Melanocyte of skin (primary cell): ENCODE results near the gene RACGAP1. TPM values are rescaled to one million over a fixed set of nuclear protein-coding genes. Genes with fewer than 3 reads are reported as not detected.

Experiments
- total RNA-seq, 2 donors: library from RNA; depleted of rRNA; stranded (reverse); fragments of >200 nt; gene quantifications; 2 replicates each; pipeline ENCODE4 v1.2.3, GENCODE V29; 2012

Gene RACGAP1
- 100 to 1,000 TPM in 1 of 2 donors, 10 to 100 TPM in 1; 63.3 to 110 TPM for total RNA-seq

DNA sequence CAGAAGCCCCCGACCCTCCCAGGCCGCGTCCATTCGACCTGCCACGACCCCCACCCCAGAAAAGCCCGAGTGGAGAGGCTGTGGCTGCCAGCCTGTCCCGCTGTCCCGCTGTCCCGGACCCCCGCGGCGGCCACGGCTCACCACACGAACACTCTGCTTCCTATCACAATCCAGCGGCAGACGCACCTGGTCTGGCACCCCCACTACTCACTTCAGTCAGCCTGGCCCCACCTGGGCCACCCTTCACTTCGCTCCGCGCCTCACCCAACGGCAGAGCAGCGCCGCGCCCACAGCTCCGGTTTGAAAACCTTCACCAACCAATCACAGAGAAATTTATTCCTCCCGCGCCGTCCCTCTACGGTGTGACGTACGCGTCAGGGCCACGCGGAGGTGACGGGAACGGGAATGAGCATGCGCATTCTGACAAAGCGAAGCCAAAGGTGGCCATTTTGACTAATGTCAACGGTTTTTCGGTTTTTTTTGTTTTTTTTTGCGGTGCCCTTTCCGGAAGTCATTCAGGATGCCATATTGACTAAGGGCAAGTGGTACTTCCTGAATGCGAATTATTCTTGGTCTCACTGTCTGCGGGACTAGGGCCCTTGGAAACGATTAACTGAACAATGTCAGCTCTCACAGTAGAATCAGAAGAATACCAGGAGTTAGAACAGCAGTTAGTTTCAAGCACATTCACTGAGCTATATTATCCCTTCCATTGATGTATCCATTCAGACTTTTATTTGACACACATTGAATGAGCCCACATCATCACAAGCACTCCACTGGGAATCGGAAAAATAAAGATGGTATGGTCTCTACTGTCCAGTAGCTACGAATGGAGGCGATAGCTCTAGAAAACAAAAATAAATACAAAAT is at the start of gene RACGAP1:
Gene RACGAP1, minus strand, starts transcription at position 308 of the 873 bp plus-strand sequence. CDS start 8,779 bp downstream, outside the sequence.

DNA sequence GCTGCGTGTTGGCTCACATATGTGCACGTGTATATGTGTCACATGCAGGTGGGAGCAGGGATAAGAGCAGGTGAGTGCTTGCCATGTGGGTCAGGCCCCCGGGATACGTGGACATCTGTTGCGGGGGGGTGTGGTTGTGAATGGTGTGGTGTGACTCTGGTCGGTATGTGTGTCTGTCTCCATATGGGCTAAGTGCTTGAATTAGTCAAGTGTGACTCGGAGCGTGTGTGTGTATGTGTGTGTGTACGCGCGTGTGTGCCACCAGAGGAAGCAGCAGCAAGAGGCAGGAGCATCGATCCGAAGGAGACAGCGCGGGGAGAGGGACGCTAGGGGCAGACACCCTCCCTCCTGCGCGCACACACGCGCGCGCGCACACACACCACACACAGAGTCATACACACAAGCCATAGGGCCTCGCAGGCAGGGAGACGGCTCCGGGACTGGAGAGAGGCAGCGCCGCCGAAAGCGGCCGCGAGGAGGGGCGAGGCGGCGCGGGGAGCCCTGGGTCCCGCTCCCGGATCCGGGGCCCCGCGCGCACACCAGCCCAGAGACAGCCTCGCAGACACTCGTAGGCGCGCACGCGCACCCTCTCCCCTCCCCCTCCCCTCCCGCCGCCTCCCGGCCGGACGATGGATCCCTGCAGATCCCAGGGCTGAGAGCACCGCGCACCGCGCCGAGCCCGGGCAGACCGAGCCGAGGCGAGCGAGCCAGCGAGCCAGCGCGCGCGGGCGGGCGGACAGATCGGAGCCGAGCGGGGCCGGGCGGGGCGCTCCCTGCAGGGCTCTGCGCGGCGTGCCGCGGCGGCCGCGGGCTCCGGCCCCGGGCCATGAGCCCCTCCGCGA is 31.9 kb upstream of the RACGAP1 start, which contains the start of gene ASIC1:
Gene ASIC1, plus strand, starts transcription at position 597 of the 842 bp plus-strand sequence. CDS start 1,171 bp downstream, outside the sequence.

GRCh38 chr12:49972641-49973360 is 52.5 kb downstream of the RACGAP1 start, which contains the start of gene AQP6:
Gene AQP6, plus strand, starts transcription at chr12:49972947. Its CDS starts 227 bp downstream, at chr12:49973174.

GRCh38 chr12:49961111-49961922 is 64.0 kb downstream of the RACGAP1 start, which contains the start of gene AQP5:
Gene AQP5, plus strand, starts transcription at chr12:49961872. Its CDS starts 146 bp downstream, at chr12:49962018.

DNA sequence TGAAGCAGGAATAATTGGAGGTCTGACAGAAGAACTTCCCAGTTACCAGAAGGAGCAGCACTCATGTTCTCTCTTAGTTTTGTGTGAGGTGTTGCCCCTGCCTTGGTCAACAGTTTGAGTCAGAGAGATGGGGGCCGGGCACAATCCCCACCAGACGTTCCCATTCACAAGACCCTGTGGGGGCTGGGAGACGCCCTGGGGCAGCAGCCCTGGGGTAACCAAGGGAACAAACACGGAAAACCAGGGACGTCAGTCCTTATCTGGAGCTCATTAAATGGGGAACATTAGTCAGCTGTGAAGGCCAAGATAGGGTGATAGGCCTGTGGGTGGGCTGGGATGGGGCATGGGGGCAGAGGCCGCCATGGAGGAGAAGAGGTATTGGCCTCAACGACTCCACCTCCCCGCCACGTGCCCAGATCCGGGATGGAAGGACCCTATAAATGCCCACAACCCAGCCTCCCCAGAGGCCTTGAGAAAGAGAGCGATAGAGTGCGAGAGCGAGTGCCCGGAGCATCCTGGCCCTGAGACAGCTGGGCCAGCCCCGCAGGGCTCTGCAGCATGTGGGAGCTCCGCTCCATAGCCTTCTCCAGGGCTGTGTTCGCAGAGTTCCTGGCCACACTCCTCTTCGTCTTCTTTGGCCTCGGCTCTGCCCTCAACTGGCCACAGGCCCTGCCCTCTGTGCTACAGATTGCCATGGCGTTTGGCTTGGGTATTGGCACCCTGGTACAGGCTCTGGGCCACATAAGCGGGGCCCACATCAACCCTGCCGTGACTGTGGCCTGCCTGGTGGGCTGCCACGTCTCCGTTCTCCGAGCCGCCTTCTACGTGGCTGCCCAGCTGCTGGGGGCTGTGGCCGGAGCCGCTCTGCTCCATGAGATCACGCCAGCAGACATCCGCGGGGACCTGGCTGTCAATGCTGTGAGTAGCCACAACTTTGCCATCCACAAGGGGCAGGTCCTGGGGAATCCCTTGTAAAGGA is 74.7 kb downstream of the RACGAP1 start, which contains the start of gene AQP2:
Gene AQP2, plus strand, starts transcription at position 465 of the 979 bp plus-strand sequence. Its CDS starts 94 bp downstream, at position 559.

Other genes with a start within 250 kb of the RACGAP1 start
- gene NCKAP5L, start 197.1 kb downstream of the RACGAP1 start, total RNA-seq: 10 to 100 TPM; 23.0 to 25.8 TPM
- gene BCDIN3D, start 182.4 kb downstream of the RACGAP1 start, total RNA-seq: 1 to 10 TPM; 3.4 to 4.0 TPM
- gene FAIM2, start 121.6 kb downstream of the RACGAP1 start, total RNA-seq: under 1 TPM in 1 of 2 donors, not detected in 1; under 0.01 TPM
- gene AQP2, start 74.8 kb downstream of the RACGAP1 start, total RNA-seq: not detected
- gene AQP5, start 63.6 kb downstream of the RACGAP1 start, total RNA-seq: not detected
- gene AQP6, start 52.5 kb downstream of the RACGAP1 start, total RNA-seq: not detected
- under 1 TPM; 0.34 to 0.67 TPM for gene ASIC1, start 32.1 kb upstream of the RACGAP1 start, total RNA-seq
- 10 to 100 TPM; 64.0 to 90.2 TPM for gene SMARCD1, start 59.8 kb upstream of the RACGAP1 start, total RNA-seq
- not detected for gene GPD1, start 78.5 kb upstream of the RACGAP1 start, total RNA-seq
- gene COX14, start 86.7 kb upstream of the RACGAP1 start, total RNA-seq: 10 to 100 TPM; 42.0 to 44.4 TPM
- 10 to 100 TPM; 32.0 to 39.0 TPM for gene CERS5, start 141.9 kb upstream of the RACGAP1 start, total RNA-seq